Prostate gland (tissue), 2 donors: ENCODE measurements around the gene SNAPC2.

Source experiments
- CTCF ChIP-seq, 4 experiments: fragments of 200-600 bp in 2 of 4; fragments of 450-650 bp in 2 of 4; sonication (generic) in 2 of 4; IDR thresholded peaks; 1 replicate in 3 of 4; 2 replicates in 1 of 4; pipeline ENCODE4 v1.5.1; 2016 to 2019; ENCODE audit warnings: antibody characterized with exemption in 4 of 4, mild to moderate bottlenecking in 2 of 4, moderate library complexity in 2 of 4
- POLR2A ChIP-seq: fragments of 450-650 bp; IDR thresholded peaks from one replicate; pipeline ENCODE4 v1.6.1; 2016; ENCODE audit warnings: antibody characterized with exemption, mild to moderate bottlenecking

- TF ChIP-seq CTCF (IDR thresholded peaks at IDR 0.05) (no peak), POLR2A (no peak)
Observed at GRCh38 chr19:7874897-7875273, 45.3 kb upstream of the SNAPC2 start.
